H1 (cell line): ENCODE measurements around the gene WLS. TPM values are rescaled to one million over a fixed set of nuclear protein-coding genes. Genes with fewer than 3 reads are reported as not detected.

Experiments
- BCL11A ChIP-seq, 2 experiments: IDR thresholded peaks; one replicate each; pipeline ENCODE4 v1.6.1; 2011; ENCODE audit warnings: low read depth in 2 of 2, low read length in 2 of 2, mild to moderate bottlenecking in 2 of 2
- CBX8 ChIP-seq: fragments of 300-800, 300-1000 bp; sonication (generic); IDR thresholded peaks from 2 replicates; pipeline ENCODE4 v1.7.1; 2016; ENCODE audit warnings: low read depth, low read length, borderline replicate concordance
- CHD1 ChIP-seq: IDR thresholded peaks from 2 replicates; pipeline ENCODE4 v1.6.1; 2012; ENCODE audit warnings: low read depth, low read length, improper control_type of control experiment
- MAFK ChIP-seq: IDR thresholded peaks from 2 replicates; pipeline ENCODE4 v1.6.1; 2012; ENCODE audit warnings: low read depth, mild to moderate bottlenecking, improper control_type of control experiment, low read length
- RFX5 ChIP-seq: IDR thresholded peaks from 2 replicates; pipeline ENCODE4 v1.6.1; 2011; ENCODE audit warnings: low read depth, low read length, improper control_type of control experiment, borderline replicate concordance
- polyA plus RNA-seq, 7 experiments: library from polyadenylated mRNA; depleted of rRNA in 3 of 7; stranded (reverse) in 5 of 7; unstranded in 2 of 7; fragments of >200 nt in 5 of 7; fragments of 200-250 nt in 2 of 7; gene quantifications; 1 replicate in 5 of 7; 2 replicates in 1 of 7; 4 replicates in 1 of 7; pipeline versions ENCODE4 v1.2.1 to v1.2.3, GENCODE V29; 2011 to 2013; ENCODE audit warnings: missing spikeins in 2 of 7, mixed read lengths in 2 of 7
- total RNA-seq: library from RNA; stranded (reverse); fragmentation: NEBNext Ultra II Directional; extraction: Animal tissue kit (Norgen Biotek cat#: 25700); gene quantifications from 2 replicates; pipeline ENCODE4 v1.2.1, GENCODE V29; 2021

Gene WLS
- total and polyA plus RNA-seq, 2 of the 8 experiments (the other 6 are each of a cell fraction or from before 2014, with no cell fraction given), result 1.2 to 2.7 TPM

DNA sequence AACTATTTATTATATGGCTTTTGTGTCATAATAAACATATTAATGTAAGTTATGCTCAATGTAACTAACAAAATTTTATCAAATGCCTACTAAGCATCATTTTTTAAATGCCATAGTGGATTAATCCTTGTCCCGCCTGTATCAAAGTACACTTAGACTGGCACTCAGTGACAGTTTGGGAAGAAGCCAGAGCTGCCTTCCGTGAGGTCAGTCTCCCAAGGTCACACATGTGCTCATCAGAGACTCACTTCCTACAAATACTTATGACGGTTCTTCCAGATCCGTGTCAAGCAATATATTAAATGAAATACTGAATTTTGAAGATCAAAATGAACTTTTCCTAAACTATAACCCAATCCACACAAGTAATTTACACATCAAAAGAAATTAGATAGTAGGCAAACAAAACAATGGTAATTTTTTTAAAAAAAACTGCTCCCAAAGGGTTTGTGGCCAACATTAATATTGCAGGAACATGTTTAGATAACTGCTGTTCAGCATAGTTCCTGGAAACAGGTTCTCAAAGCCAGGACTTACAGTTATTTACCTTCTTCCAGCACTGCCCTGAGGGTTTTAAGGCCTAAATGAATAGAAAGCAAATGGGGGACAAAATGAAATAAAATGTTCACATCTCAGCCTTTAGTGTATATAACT is 27.2 kb downstream of the WLS start (continued):
- no peak for TF ChIP-seq CBX8
- no peak for TF ChIP-seq CHD1
- TF ChIP-seq RFX5, result no peak
- TF ChIP-seq BCL11A (IDR thresholded peaks at IDR 0.05; ENCODE audit: low read depth in 2 of 2, low read length in 2 of 2), result no peak
- no peak for TF ChIP-seq MAFK
